IMR-90 (cell line): ENCODE results near the gene NR6A1. TPM values are rescaled to one million over a fixed set of nuclear protein-coding genes. Genes with fewer than 3 reads are reported as not detected.

Experiments
- ATAC-seq: fragments of 200-7000 bp; cut with Tn5 transposase; 2 replicates; pipeline ENCODE4 v1.9.1; 2020; ENCODE audit warnings: low read depth, mild to moderate bottlenecking, moderate library complexity
- BruUV-seq: library from RNA; stranded (reverse); fragments of 400-500 nt; replicated peaks from 2 replicates; lab custom pipeline; 2021; lab: Mats Ljungman, UMichigan
- CTCF ChIA-PET: fragments of 300-600 bp; formaldehyde crosslinking; extraction: SDS; loops from one replicate; lab custom pipeline; 2021; ENCODE audit warnings: antibody characterized with exemption; lab: Yijun Ruan, JAX
- POLR2A ChIA-PET: fragments of 300-600 bp; sonication (Branson Sonifier 250); formaldehyde crosslinking; loops from one replicate; lab custom pipeline; 2022; ENCODE audit warnings: antibody characterized with exemption; ENCODE audit not compliant: unreplicated experiment; lab: Charles Lee
- DNase-seq: peaks from one replicate; pipeline ENCODE4 v3.0.0; 2013
- H2AFZ ChIP-seq: replicated peaks from 2 replicates; pipeline ENCODE3; 2013; ENCODE audit warnings: low read length, mild to moderate bottlenecking; ENCODE audit not compliant: poor library complexity
- H2AK5ac ChIP-seq: 2 replicates; pipeline ENCODE4 v1.6.1; 2013; ENCODE audit warnings: low read depth, low read length, inconsistent platforms
- H2AK9ac ChIP-seq: replicated peaks from 2 replicates; pipeline ENCODE3; 2013; ENCODE audit warnings: mild to moderate bottlenecking, low read depth, low read length, moderate library complexity; ENCODE audit not compliant: poor library complexity
- H2BK120ac ChIP-seq: 2 replicates; pipeline ENCODE4 v1.6.1; 2013; ENCODE audit warnings: low read depth, low read length, inconsistent platforms
- H2BK15ac ChIP-seq: 3 replicates; pipeline ENCODE4 v1.6.1; 2013; ENCODE audit warnings: low read depth, low read length, inconsistent platforms
- H2BK20ac ChIP-seq: 2 replicates; pipeline ENCODE4 v1.6.1; 2013; ENCODE audit warnings: low read depth, mild to moderate bottlenecking, inconsistent platforms, low read length, moderate library complexity
- H2BK5ac ChIP-seq: 2 replicates; pipeline ENCODE4 v1.6.1; 2013; ENCODE audit warnings: mild to moderate bottlenecking, low read depth, low read length, inconsistent platforms; ENCODE audit not compliant: poor library complexity, severe bottlenecking
- H3K14ac ChIP-seq: replicated peaks from 2 replicates; pipeline ENCODE4 v1.6.1; 2013; ENCODE audit warnings: low read depth, low read length, inconsistent platforms
- H3K18ac ChIP-seq: 2 replicates; pipeline ENCODE4 v1.6.1; 2013; ENCODE audit warnings: low read depth, low read length, control low read depth
- H3K23ac ChIP-seq: 2 replicates; pipeline ENCODE4 v1.6.1; 2013; ENCODE audit warnings: low read depth, low read length, inconsistent platforms
- H3K27ac ChIP-seq: 2 replicates; pipeline ENCODE4 v1.5.1; 2013; ENCODE audit warnings: mild to moderate bottlenecking, control low read depth, low read length; ENCODE audit not compliant: insufficient read depth
- H3K27me3 ChIP-seq: 2 replicates; pipeline ENCODE4 v1.6.1; 2013; ENCODE audit warnings: low read length; ENCODE audit not compliant: control insufficient read depth, insufficient read depth
- H3K36me3 ChIP-seq: 2 replicates; pipeline ENCODE4 v1.6.1; 2013; ENCODE audit warnings: low read length, mixed read lengths; ENCODE audit not compliant: control insufficient read depth, insufficient read depth
- H3K4ac ChIP-seq: 2 replicates; pipeline ENCODE4 v1.6.1; 2013; ENCODE audit warnings: low read depth, low read length, inconsistent platforms
- H3K4me1 ChIP-seq: 2 replicates; pipeline ENCODE4 v1.6.1; 2013; ENCODE audit warnings: low read length, mixed read lengths; ENCODE audit not compliant: control insufficient read depth, insufficient read depth
- H3K4me2 ChIP-seq: 2 replicates; pipeline ENCODE4 v1.6.1; 2013; ENCODE audit warnings: low read depth, mild to moderate bottlenecking, control low read depth, low read length, moderate library complexity
- H3K4me3 ChIP-seq: 2 replicates; pipeline ENCODE4 v1.5.1; 2013; ENCODE audit warnings: low read depth, mild to moderate bottlenecking, control low read depth, low read length, moderate library complexity; ENCODE audit not compliant: insufficient read depth
- H3K56ac ChIP-seq: 2 replicates; pipeline ENCODE4 v1.6.1; 2013; ENCODE audit warnings: low read length, inconsistent platforms; ENCODE audit not compliant: insufficient read depth; ENCODE audit errors: extremely low read depth
- H3K79me1 ChIP-seq, 2 experiments: 2 replicates each; pipeline ENCODE4 v1.6.1; 2013; ENCODE audit warnings: low read length in 2 of 2, inconsistent platforms in 1 of 2, low read depth in 1 of 2
- H3K9ac ChIP-seq: 2 replicates; pipeline ENCODE4 v1.6.1; 2013; ENCODE audit warnings: low read depth, low read length, control low read depth
- H3K9me1 ChIP-seq: 2 replicates; pipeline ENCODE4 v1.6.1; 2013; ENCODE audit warnings: low read length, inconsistent platforms; ENCODE audit not compliant: insufficient read depth
- H3K9me3 ChIP-seq: 2 replicates; pipeline ENCODE4 v1.6.1; 2013; ENCODE audit warnings: low read length; ENCODE audit not compliant: control insufficient read depth, insufficient read depth
- H4K20me1 ChIP-seq: 2 replicates; pipeline ENCODE4 v1.6.1; 2013; ENCODE audit warnings: low read length, inconsistent platforms; ENCODE audit not compliant: insufficient read depth
- H4K5ac ChIP-seq: 2 replicates; pipeline ENCODE4 v1.6.1; 2013; ENCODE audit warnings: mild to moderate bottlenecking, low read depth, low read length, control low read depth
- H4K8ac ChIP-seq, 2 experiments: 2 replicates each; pipeline ENCODE4 v1.6.1; 2013; ENCODE audit warnings: low read depth in 2 of 2, low read length in 2 of 2, control low read depth in 1 of 2, inconsistent platforms in 1 of 2
- H4K91ac ChIP-seq: 2 replicates; pipeline ENCODE4 v1.6.1; 2013; ENCODE audit warnings: low read depth, low read length, inconsistent platforms; ENCODE audit not compliant: insufficient read depth
- BHLHE40 ChIP-seq: fragments of 150-350 bp; IDR thresholded peaks from 2 replicates; pipeline ENCODE4 v1.6.1; 2016; ENCODE audit warnings: mild to moderate bottlenecking, low read depth, low read length
- CHD1 ChIP-seq: IDR thresholded peaks from 2 replicates; pipeline ENCODE4 v1.6.1; 2012; ENCODE audit warnings: low read depth, low read length, improper control_type of control experiment
- FOS ChIP-seq: fragments of 150-350 bp; IDR thresholded peaks from 2 replicates; pipeline ENCODE4 v1.6.1; 2016; ENCODE audit warnings: low read depth, low read length
- MAZ ChIP-seq: IDR thresholded peaks from 2 replicates; pipeline ENCODE4 v1.6.1; 2012; ENCODE audit warnings: low read depth, mild to moderate bottlenecking, low read length, improper control_type of control experiment, moderate library complexity, borderline replicate concordance
- NFE2L2 ChIP-seq: fragments of 150-350 bp; IDR thresholded peaks from 2 replicates; pipeline ENCODE4 v1.6.1; 2016; ENCODE audit warnings: low read depth, mild to moderate bottlenecking, low read length
- POLR2A ChIP-seq: IDR thresholded peaks from 2 replicates; pipeline ENCODE4 v1.6.1; 2012; ENCODE audit warnings: mild to moderate bottlenecking, low read depth, low read length
- RAD21 ChIP-seq: IDR thresholded peaks from 2 replicates; pipeline ENCODE4 v1.6.1; 2012; ENCODE audit warnings: low read length, improper control_type of control experiment
- SMC3 ChIP-seq: fragments of 150-350 bp; IDR thresholded peaks from 2 replicates; pipeline ENCODE4 v1.6.1; 2016; ENCODE audit warnings: low read depth, mild to moderate bottlenecking, antibody characterized with exemption, low read length, moderate library complexity
- WGBS, 2 experiments: methylation state at CpG; one replicate each; pipeline versions ENCODE4 v1.1.5 to v1.1.7; 2013; ENCODE audit warnings: missing lambda C conversion rate in 2 of 2; ENCODE audit not compliant: insufficient read length in 1 of 2; ENCODE audit errors: extremely low coverage in 2 of 2; 5-methylcytosine and 5-hydroxymethylcytosine counted together
- dilution Hi-C: fragments of 300-500 bp; cut with HindIII; formaldehyde crosslinking; loops from one replicate; pipeline ENCODE4 v1.14.3; 2018; ENCODE audit warnings: low sequenced_read_pairs; ENCODE audit not compliant: unreplicated experiment
- in situ Hi-C: fragments of 300-500 bp; cut with MboI; formaldehyde crosslinking; loops from 3 replicates; pipeline ENCODE4 v1.14.3; 2019; ENCODE audit warnings: low sequenced_read_pairs, inconsistent platforms, mixed read lengths
- intact Hi-C: fragments of 100-400 bp; cut with micrococcal nuclease; formaldehyde crosslinking; loops from 2 replicates; pipeline ENCODE4 v1.10.0; 2022
- polyA plus RNA-seq, 3 experiments: library from polyadenylated mRNA; depleted of rRNA; stranded (reverse); fragments of >200 nt; gene quantifications; 2 replicates each; pipeline ENCODE4 v1.2.3, GENCODE V29; 2012; ENCODE audit warnings: low replicate concordance in 1 of 3
- total RNA-seq: library from RNA; depleted of rRNA; stranded (reverse); fragments of >200 nt; gene quantifications from 2 replicates; pipeline ENCODE4 v1.2.3, GENCODE V29; 2012
- TF ChIP-seq, protein P1 (sequence below): fragments of 150-350 bp; IDR thresholded peaks from 2 replicates; pipeline ENCODE4 v1.6.1; 2016; ENCODE audit warnings: low read depth, mild to moderate bottlenecking, low read length, moderate library complexity, borderline replicate concordance
- TF ChIP-seq, protein P2 (sequence below): fragments of 150-350 bp; IDR thresholded peaks from 2 replicates; pipeline ENCODE4 v1.6.1; 2017; ENCODE audit warnings: mild to moderate bottlenecking, antibody characterized with exemption, low read length, low read depth
- TF ChIP-seq, protein P3 (sequence below): conservative IDR thresholded peaks from 2 replicates; pipeline ENCODE4 v1.5.1; 2012; ENCODE audit warnings: mild to moderate bottlenecking, low read depth, low read length, improper control_type of control experiment

NR6A1 gene
- total and polyA plus RNA-seq, 2 of the 4 experiments (the other 2 are of a cell fraction) = 0.14 to 0.36 TPM

DNA sequence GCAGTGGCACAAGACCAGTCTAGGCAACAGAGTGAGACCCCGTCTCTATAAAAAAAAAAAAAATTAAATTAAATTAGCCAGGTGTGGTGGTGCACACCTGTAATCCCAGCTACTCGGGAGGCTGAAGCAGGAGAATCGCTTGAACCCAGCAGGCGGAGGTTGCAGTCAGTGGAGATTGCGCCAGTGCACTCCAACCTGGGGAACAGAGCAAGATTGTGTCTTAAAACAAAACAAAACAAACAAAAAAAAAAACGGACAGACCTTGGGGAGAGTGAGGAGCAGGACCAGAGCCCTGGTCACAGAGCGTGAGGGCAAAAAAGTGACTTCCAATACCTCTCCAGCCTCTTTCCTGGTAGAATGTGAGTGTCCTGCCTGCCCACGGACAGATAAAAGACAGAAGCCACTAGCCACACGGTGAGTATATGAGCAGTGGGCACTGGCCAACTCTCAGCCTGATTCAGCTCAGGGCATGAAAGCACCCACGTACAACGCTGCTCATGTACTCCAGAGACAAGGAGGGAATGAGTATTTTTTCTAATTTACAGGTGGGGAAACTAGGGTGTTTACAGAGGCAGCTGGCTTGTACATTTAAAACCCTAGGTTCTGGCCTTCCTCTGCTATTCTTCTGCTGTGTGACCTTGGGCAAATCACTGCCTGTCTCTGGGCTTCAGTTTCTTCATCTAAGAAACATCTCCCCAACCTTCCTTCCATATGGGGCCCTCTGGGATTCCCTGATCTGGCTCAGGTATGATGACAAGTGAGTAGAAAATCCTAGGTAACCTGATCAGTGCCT, 7.7 kb upstream of the NR6A1 start:
- H3K9me1 ChIP-seq = 0 out of 2 replicates have a peak, but pooled peaks cover 4% of the 10 kb centered on the region
- H3K56ac ChIP-seq = 0 out of 2 replicates have a peak overlapping the region, but pooled peaks have one; percentile 27
- peak overlapping the region; percentile 83 for H2BK20ac ChIP-seq
- peak overlapping the region; percentile 38 for H3K18ac ChIP-seq
- no TSS peak for BruUV-seq
- no peaks in the 10 kb centered on the region for H4K20me1 ChIP-seq
- H3K79me1 ChIP-seq = no peaks in the 10 kb centered on the region
- H3K23ac ChIP-seq = peak overlapping the region; percentile 7; the same call in 1 of the 2 replicates
- in situ Hi-C loops (loop anchor here (10.0 kb wide), 1 partner anchor 366 kb away; the partner anchor contains the start of gene SCAI), dilution Hi-C loops (no loop called here), intact Hi-C loops (loop anchor here (1.0 kb wide), 1 partner anchor 54 kb away; no protein-coding TSS in a partner anchor)
- peak overlapping the region; percentile 53; the same call in 1 of the 2 replicates for H3K27ac ChIP-seq
- H2AFZ ChIP-seq = peak overlapping the region; percentile 5
- H4K5ac ChIP-seq = peak overlapping the region; percentile 19; the same call in 1 of the 2 replicates
- WGBS, 2 experiments = 93% methylated on average over 3 of the region's 11 CpGs; no CpG with 5 or more reads in 1 of the 2 experiments
- no peak overlapping the region for H3K4me3 ChIP-seq
- DNase-seq (no peak), ATAC-seq (no peak)
- no peak overlapping the region for H3K9ac ChIP-seq
- peak overlapping the region; percentile 65 for H4K91ac ChIP-seq
- CTCF ChIA-PET = interaction anchor here (1.2 to 9.5 kb wide), 4 partner anchors 19 to 76 kb away, joined by 5 to 165 read pairs (median 11); partner anchors contain the start of gene WDR38
- peak overlapping the region; percentile 4 for H2BK5ac ChIP-seq
- H2AK9ac ChIP-seq = peak overlapping the region; percentile 50
- peak overlapping the region; percentile 50 for H3K4me2 ChIP-seq
- H3K4me1 ChIP-seq = peaks cover 20% of the 10 kb centered on the region
- TF ChIP-seq, protein P1, sequence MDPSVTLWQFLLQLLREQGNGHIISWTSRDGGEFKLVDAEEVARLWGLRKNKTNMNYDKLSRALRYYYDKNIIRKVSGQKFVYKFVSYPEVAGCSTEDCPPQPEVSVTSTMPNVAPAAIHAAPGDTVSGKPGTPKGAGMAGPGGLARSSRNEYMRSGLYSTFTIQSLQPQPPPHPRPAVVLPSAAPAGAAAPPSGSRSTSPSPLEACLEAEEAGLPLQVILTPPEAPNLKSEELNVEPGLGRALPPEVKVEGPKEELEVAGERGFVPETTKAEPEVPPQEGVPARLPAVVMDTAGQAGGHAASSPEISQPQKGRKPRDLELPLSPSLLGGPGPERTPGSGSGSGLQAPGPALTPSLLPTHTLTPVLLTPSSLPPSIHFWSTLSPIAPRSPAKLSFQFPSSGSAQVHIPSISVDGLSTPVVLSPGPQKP = no peak
- TF ChIP-seq, protein P2, sequence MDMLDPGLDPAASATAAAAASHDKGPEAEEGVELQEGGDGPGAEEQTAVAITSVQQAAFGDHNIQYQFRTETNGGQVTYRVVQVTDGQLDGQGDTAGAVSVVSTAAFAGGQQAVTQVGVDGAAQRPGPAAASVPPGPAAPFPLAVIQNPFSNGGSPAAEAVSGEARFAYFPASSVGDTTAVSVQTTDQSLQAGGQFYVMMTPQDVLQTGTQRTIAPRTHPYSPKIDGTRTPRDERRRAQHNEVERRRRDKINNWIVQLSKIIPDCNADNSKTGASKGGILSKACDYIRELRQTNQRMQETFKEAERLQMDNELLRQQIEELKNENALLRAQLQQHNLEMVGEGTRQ = no peak
- TF ChIP-seq, protein P3, sequence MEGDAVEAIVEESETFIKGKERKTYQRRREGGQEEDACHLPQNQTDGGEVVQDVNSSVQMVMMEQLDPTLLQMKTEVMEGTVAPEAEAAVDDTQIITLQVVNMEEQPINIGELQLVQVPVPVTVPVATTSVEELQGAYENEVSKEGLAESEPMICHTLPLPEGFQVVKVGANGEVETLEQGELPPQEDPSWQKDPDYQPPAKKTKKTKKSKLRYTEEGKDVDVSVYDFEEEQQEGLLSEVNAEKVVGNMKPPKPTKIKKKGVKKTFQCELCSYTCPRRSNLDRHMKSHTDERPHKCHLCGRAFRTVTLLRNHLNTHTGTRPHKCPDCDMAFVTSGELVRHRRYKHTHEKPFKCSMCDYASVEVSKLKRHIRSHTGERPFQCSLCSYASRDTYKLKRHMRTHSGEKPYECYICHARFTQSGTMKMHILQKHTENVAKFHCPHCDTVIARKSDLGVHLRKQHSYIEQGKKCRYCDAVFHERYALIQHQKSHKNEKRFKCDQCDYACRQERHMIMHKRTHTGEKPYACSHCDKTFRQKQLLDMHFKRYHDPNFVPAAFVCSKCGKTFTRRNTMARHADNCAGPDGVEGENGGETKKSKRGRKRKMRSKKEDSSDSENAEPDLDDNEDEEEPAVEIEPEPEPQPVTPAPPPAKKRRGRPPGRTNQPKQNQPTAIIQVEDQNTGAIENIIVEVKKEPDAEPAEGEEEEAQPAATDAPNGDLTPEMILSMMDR = no peak
- TF ChIP-seq CHD1 = no peak
- no peak for TF ChIP-seq POLR2A
- TF ChIP-seq BHLHE40 = no peak
- TF ChIP-seq SMC3 = no peak
- no peak for TF ChIP-seq NFE2L2
- no peak for TF ChIP-seq FOS
- no peak for TF ChIP-seq RAD21
- no peak for TF ChIP-seq MAZ
- H3K36me3 ChIP-seq = no peaks in the 10 kb centered on the region
- H2BK120ac ChIP-seq = peak overlapping the region; percentile 89
- H3K9me3 ChIP-seq = no peaks in the 10 kb centered on the region
- H3K14ac ChIP-seq = 0 out of 2 replicates have a peak overlapping the region, but pooled peaks have one; percentile 54
- peak overlapping the region; percentile 67 for H2AK5ac ChIP-seq
- peak overlapping the region; percentile 60 for H3K4ac ChIP-seq
- H4K8ac ChIP-seq = peak overlapping the region in 1 of 2 experiments; percentile 53; a peak in 2 of 4 replicates
- H2BK15ac ChIP-seq = peak overlapping the region; percentile 61; the same call in 2 of the 3 replicates
- H3K27me3 ChIP-seq = peaks cover 3% of the 10 kb centered on the region; the same call in 1 of the 2 replicates
- POLR2A ChIA-PET = interaction anchor here (0.6 kb wide), 1 partner anchor 71 kb away, joined by 20 read pairs; no protein-coding TSS in a partner anchor
